ENCODE measurements around the gene DCBLD1.
"Not testable (repeated sequence)": the region's sequence is repeated elsewhere in the genome, so short reads cannot be mapped to it uniquely, and the experiment has no call there.

The DCBLD1 gene

DNA sequence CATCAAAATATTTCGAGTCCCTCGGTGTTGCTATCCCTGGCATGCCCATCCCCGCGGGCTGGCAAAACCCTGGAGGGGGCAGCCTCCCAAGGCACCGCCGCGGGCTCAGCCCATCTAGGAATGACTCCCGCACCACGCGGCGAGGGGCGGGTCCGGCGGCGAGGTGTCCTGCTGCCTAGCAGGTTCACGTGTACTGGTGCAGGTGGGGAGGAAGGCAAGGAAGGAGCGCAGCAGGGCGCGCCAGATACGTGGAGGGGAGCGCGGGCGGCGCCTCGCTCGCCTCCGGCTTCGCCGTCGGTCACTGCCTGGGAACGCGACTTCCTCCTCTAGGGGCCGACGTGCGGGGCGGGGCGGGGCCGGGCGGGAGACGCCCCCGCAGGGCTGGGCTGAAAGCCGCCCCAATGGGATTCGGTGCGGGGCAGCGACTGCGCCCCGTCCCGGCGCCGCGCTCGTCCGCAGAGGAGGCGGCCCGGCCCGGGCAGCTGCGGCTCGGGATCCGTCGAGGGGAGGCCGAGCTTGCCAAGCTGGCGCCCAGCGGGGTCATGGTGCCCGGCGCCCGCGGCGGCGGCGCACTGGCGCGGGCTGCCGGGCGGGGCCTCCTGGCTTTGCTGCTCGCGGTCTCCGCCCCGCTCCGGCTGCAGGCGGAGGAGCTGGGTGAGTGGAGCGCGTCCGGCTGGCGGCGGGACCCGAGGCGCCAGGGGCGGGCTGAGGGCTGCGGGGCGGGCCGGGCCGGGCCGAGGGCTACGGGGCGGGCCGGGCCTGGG, at the start of gene DCBLD1:
Gene DCBLD1 (plus strand): TSS at position 435 of the 764 bp plus-strand sequence. CDS start 108 bp downstream, at position 543.
- DNase-seq (ENCODE audit: low read depth in 4 of 4, low spot score in 1 of 4), result peak in 3 of 4 experiments; percentile 21 to 49 (median 25)

DNA sequence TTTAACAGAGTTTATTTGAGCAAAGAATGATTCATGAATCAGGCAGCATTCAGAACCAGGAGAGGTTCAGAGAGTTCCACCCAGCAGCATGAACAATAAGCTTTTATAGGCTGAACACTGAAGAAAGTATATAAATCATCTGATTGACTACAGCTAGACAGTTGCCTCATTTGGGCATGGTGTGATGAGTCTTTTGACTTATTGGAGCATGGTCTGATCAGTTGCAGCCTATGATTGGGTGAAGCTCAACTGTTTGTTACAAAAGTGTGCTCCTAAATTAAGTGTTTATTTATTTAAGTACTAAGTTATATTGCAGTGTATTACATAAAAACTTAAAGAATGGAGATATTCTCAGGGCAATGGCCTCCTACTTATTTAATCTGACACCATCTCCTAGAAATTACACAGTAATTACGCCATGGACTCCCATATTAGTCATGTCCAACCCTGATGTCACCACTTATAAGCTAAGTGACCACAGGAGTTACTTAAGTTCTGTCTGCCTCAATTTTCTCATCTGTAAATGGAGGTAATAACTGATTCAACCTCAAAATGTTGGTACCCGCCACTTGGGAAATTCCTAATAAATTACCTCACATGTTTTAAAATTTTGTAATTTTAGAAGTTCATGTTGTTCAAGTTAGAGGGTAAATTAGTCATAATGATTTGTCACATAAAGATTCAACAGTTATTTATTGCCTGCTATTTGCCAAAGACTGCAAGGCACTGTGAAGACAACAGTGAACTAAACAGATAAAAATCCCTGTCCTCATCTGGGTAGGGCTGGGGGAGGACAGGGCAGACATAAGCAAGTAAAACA, 41.6 kb upstream of the DCBLD1 start:
- DNase-seq (ENCODE audit: low read depth in 4 of 4, low spot score in 1 of 4), result no peak

DNA sequence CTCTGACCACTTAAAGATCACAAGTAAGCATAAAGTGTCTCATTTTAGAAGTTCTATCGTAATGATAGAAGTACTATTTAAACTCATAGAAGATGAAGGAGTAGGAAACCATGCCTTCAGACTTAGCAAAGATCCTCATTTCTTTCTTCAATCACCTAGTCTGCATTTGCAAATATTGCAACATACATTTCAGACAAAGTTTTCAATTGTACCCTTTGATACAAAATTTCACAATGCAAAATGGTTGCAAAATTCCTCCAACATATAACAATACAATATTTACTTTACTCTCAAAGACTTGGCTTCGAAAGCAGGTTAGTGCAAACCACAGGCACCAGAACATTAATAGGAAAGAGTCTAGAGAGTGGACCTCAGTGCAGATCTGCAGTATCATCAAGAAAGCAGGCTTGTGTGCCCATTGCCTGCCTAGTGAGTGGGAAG, 40.6 kb upstream of the DCBLD1 start:
- no peak for DNase-seq (ENCODE audit: low read depth in 4 of 4, low spot score in 1 of 4)

DNA sequence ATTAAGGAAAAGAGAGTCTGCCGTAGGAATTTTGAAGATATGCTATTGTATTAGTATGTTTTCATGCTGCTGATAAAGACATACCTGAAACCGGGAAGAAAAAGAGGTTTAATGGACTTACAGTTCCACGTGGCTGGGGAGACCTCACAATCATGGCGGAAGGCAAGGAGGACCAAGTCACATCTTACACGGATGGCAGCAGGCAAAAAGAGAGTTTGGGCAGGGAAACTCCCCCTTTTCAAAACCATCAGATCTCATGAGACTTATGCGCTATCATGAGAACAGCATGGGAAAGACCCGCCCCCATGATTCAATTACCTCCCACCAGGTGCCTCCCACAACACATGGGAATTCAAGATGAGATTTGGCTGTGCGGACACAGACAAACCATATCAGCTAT, 40.2 kb upstream of the DCBLD1 start:
- not testable (repeated sequence) for DNase-seq (ENCODE audit: low read depth in 4 of 4, low spot score in 1 of 4)

DNA sequence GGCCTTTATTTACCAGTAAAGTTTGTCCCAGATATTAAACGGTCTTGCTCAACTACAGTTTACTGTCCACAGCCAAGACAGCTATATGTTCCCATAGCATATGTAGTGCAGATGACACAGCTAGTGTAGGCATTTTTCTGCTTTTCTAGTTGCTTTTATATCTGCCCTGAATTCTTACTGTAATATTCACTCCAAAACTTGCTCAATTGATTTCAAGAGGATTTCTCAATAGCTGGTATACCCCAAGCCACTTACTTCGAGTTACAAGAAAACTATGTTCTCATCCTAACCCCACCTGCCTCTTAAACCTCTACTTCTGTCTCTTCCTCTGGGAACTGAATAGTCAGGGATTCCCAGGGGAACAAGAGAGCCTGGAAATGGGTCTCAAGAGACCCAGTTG, 37.9 kb upstream of the DCBLD1 start:
- DNase-seq (ENCODE audit: low read depth in 4 of 4, low spot score in 1 of 4), result no peak

DNA sequence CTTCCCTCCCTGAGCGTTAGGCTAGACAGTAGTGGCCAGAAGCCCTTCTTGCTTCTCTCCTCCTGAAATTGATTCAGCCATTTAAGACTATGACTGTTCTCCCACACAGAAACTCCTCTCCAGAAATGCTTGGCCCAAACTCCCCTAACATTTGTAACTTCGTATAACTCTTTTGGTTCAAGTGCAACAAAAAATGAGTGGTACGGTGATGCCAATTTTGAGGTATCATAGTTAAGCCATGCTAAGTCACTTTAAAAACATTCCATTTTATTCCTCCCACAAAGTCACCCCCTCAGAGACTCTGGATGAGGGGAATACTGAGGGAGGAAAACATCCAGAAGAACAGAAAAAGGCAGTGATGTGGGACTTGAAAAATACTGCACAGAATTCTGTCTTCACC, 35.6 kb upstream of the DCBLD1 start:
- DNase-seq (ENCODE audit: low read depth in 4 of 4, low spot score in 1 of 4), result no peak

DNA sequence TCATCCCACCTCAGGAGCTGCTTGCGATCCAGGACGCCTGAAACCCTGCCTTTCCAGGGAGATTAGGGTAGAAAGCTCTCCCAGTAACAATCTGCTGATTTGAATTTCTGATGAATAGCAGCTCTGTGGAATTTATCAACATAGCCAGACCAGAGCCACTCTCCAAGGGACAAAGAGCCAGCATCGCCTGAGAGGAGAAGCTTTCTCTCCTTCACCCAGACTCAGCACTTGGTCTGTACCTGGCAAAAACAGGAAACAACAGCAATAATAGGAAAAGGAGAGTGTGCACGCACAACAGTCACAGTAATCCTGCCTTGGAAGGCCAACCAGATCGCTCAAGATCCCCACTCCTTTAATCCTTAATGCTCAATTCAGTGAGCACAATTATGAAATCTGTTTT, 34.5 kb upstream of the DCBLD1 start:
- DNase-seq (ENCODE audit: low read depth in 4 of 4, low spot score in 1 of 4), result no peak

DNA sequence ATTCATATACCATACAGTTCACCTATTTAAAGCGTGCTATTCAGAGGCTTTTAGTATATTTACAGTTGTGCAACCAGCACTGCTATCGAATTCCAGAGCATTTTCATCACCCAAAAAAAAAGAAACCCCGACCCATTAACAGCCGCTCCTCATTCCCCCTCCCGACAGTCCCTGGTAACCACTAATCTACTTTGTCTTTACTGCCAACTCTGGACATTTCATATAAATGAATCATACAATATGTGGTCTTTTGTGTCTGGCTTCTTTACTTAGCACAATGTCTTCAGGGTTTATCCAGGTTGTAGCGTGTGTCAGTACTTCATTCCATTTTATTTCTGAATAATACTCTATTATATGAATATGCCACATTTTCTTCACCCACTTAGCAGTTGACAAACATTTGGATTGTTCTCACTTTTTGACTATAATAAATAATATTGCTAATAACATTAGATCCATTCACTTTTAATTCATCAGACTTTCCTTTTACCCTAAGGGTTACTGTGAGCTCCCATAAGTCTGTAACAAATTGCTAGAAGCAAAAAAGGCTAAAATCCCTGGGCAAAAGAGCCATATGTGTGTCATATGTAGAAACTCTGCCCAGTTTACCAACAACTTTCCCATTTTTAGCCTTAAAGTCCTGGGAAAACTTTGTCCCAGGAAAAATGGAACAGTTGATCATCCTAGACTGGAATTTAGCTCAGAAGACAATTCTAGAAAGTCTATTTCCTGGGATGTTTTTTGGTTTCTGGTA, 33.6 kb upstream of the DCBLD1 start:
- no peak for DNase-seq (ENCODE audit: low read depth in 4 of 4, low spot score in 1 of 4)

DNA sequence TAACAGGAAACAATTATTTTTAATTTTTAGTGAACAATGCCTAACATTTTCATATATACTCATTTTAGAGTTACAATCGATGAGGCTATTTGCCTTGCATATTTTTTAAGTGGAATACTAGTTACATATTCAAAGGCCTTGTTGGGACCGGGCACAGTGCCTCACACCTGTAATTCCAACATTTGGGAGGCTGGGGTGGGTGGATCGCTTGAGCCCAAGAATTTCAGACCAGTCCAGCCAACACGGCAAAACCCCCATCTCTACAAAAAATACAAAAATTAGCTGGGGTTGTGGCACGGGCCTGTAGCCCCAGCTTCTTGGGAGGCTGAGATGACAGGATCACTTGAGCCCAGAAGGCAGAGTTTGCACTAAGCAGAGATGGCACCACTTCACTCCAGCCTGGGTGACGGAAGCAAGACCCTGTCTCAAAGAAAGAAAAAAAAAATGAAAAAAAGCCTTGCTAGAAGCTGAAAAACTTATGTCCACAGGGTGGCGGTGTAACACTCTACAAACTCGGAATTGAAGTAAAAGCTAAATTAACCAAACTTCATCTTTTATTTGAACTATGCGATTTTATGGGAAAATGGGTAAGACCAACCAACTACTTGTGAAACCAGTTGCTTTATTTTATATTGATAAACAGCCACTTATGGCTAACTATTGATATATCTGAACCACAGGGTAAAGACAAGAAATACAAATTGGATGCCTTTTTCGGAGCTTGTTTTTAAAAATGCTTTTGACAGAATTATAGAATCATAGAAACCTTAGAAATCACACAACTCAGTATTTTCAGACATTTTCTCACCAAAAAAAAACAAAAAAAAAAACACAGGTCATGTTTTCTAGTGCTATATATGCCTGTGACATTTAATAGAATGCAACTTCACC, 32.7 kb upstream of the DCBLD1 start:
- peak; percentile 21 to 37 (median 32) for DNase-seq (ENCODE audit: low read depth in 4 of 4, low spot score in 1 of 4)

DNA sequence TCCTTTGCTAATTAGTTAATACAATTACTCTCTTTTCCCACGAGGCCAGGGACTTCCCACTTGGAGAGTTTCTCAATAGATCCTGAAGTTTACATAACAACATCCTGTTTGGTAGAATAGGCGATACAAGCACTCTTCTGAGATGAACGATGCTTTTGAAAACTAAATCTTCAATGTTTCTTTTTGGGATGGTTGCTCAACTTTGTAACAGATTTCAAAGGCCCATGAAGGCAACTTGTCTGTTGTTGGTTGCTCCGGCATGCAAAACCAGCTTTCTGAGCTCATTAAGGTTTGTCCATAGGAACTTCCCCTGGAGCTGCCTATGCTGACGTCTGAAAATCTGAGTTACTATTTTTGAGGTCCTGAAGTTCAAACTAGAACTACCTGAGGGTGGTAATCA, 30.8 kb upstream of the DCBLD1 start:
- DNase-seq (ENCODE audit: low read depth in 4 of 4, low spot score in 1 of 4), result no peak

DNA sequence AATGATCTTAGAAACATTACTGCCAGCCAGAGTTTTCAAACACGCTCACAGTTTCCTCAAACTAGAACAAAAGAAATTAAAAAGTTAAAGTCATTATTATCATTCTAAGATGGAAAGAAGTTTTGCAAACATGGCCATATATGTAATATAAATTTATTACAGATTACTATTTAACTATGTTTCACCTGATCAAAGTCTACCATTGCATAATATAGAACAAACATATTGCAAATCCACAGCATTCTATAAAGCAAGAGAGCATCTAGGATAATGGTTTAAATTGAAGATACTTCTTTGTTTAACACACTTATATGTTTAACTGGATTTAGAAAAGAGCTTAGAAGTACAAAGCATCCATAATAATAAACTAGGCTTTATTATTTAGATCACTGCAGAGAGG, 26.2 kb upstream of the DCBLD1 start:
- no peak for DNase-seq (ENCODE audit: low read depth in 4 of 4, low spot score in 1 of 4)

DNA sequence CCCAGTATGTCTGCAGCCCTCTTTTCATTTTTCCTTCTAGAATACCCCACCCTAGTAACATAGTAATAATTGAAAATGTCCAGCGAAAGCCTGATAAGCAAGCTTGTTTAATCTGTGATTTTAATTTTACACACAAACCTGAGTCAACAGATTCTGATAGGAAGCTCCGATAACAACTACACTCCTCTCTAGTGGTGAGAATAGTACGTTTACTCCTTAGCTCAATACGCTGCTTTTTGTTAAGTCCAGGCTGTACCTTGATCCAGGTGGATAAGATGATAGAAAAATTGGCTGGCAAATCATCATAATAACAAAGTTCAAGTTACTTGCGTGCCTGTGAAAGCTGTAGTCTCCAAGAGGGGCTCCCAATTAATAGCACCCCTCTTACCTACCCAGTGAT, 25.5 kb upstream of the DCBLD1 start:
- no peak for DNase-seq (ENCODE audit: low read depth in 4 of 4, low spot score in 1 of 4)

DNA sequence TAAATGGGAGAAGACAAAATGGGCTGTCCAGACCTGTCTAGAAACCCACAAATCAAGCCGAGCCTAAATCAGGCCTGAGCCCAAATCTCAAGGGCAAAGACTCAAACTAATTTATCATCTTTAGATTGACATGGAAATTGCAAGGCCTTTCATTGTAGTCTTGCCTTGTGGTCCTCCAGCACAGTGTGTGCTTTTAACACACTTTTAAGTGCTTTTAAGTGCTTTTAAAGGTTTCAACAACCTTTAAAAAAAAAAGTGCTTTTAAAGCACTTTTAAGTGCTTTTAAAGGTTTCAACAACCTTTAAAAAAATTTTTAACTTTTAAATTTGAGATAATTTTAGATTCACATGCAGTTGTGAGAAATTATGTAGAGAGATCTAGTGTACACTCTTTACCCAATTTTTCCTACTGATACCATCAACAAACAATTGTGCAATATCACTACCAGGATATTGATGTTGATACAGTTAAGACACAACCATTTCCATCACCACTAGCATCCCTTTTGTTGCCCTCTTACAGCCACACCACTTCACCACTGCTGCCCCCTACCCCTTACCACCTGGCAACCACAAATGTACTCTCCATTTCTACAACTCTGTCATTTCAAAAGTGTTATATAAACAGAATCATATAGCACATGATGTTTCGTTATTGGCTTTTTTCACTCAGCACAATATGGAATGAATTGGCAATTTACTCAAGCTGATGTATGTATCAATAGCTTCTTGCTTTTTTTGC, 23.1 kb upstream of the DCBLD1 start:
- DNase-seq (ENCODE audit: low read depth in 4 of 4, low spot score in 1 of 4), result no peak

DNA sequence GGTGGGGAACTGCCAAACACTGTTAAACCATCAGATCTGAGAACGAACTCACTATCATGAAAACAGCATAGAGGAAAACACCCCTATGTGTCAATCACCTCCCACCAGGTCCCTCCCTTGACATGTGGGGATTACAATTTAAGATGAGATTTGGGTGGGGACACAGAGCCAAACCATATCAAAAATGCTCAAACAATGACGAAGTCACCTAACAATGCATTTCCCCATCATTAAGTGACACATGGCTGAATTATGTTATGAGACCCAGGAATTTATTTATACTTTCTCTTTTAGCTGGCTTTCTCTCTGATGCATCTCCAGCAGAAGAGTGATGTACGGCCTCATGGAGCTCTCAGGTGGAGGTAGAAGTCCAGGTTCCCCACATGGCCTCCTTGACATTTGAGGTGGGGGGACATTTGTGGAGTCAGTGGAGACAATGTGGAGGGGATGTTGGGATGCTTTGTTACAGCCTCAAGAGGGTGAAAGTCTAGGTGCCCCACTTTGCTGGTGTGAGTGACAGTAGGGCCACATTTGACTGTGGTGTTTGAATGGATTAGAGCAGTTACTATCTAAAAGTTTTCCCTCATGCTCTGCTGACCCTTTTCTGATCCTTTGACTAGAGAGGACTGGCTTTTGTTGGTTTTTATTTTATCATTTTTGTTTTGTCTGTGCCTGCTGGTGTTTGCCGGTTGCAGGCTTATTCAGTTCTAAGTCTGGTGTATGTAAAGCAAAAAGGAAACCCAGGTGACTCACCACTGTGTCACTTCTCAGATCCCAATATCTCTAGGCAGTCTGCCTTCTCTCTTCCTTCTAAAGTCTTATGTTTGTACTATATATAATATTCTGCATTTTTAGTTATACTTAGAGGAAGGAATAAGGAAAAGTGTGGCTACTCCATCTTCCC, 18.5 kb upstream of the DCBLD1 start:
- DNase-seq (ENCODE audit: low read depth in 4 of 4, low spot score in 1 of 4), result no peak

DNA sequence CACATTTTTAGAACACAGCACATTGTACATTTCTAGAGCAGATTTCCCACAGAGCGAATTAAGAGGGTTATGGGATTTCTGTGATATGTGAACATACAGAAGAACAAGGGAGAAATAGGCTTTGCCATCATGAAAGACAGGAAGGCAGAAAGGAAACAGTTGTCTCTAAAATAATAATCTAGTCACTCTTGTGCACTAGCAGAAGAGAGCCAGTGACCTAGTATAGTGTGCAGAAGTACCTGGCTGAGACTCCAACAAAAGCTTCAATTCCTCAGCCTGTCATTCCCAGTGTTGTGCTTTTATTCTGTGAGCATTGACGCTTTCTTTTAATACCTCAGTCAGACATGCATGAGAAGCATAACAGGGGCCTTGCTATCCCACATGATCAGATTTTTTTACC, 17.8 kb upstream of the DCBLD1 start:
- no peak for DNase-seq (ENCODE audit: low read depth in 4 of 4, low spot score in 1 of 4)

DNA sequence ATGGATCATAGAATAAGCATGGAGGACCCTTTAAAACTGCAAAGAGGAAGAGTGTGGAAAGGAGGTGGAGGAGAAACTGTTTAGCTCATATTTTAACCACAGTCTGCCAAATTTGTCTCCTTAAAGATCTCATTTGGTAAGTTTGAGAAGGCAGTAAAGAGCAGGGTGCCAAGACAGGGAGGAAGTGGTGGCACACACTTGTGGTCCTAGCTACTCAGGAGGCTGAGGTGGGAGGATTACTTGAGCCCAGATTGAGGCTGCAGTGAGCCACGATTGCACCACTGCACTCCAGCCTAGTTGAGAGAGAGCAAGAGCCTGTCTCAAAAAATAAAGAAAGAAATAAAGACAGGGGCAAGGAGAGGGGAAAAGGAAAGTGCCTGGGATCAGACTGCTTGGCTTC, 16.8 kb upstream of the DCBLD1 start:
- no peak for DNase-seq (ENCODE audit: low read depth in 4 of 4, low spot score in 1 of 4)

DNA sequence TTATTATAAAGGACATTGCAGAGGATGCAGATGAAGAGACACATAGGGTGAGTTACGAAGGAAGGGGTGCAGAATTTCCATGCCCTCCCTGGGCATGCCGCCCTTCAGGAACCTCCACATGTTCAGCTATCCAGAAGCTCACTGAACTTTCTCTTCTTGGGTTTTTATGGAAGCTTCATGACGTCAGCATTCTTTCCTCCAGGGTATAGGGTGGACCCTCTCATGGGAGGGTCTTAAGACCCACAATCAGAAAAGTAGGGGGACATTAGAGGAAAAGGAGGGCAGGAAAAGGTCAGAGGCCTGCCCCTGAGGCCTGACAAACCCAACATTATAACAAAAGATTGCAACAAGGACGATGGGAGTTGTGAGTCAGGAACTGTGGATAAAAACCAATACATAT, 14.6 kb upstream of the DCBLD1 start:
- DNase-seq (ENCODE audit: low read depth in 4 of 4, low spot score in 1 of 4), result no peak

DNA sequence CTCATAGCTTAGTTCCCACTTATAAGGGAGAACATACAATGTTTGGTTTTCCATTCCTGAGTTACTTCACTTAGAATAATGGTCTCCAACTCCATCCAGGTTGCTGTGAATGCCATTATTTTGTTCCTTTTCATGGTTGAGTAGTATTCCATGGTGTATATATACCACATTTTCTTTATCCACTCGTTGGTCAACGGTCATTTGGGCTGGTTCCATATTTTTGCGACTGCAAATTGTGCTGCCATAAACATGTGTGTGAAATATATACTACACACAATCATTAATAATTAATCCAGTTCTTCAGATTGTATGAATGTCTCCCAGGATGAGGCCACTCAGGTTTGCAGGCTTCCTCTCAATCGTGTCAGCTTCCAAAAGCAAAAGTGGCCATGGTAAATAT, 13.9 kb upstream of the DCBLD1 start:
- DNase-seq (ENCODE audit: low read depth in 4 of 4, low spot score in 1 of 4), result not testable (repeated sequence)

DNA sequence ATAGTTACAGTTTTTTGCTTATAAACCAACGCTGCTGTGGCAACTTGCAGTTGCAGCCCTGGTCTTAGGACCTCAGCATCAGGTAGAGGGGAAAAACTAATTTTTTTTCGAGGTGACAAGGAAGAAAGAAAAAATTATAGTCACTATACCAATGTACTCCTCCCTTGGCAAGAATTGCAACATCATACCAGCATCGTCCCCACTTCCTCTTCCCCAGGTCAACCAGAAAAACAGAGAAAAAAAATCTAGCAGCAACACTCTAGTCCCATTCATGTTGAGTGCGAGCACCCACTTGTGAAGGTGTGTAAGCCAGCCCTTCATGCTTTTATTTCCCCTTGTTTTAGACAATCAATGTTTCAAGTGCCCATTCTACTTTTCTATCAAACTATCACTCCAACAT, 13.1 kb upstream of the DCBLD1 start:
- DNase-seq (ENCODE audit: low read depth in 4 of 4, low spot score in 1 of 4), result no peak

All from stimulated activated CD4-positive, alpha-beta T cell treated with anti-CD3 and anti-CD28 coated beads, Interleukin-1b, Interleukin-23, amount 100 ng/mL, for 24 hours (primary cell).